ENCODE data around the gene CPNE4.

- TF ChIP-seq CTCF (IDR thresholded peaks at IDR 0.05), result no peak
- TF ChIP-seq POLR2A (IDR thresholded peaks at IDR 0.05), result no peak
These were observed 185.2 kb downstream of the CPNE4 start for GRCh38 chr3:131849616-131850015.
